Progenitor cell of endocrine pancreas (in vitro differentiated cells): ENCODE results near the gene ZFPM1. TPM values are rescaled to one million over a fixed set of nuclear protein-coding genes. Genes with fewer than 3 reads are reported as not detected.

ENCODE experiments used
- DNase-seq: peaks from one replicate; pipeline ENCODE4 v3.0.0; 2021; ENCODE audit warnings: low spot score; ENCODE audit not compliant: unreplicated experiment
- H3K27ac Mint-ChIP-seq: 2 replicates; pipeline ENCODE4 v1.8.0; 2021; ENCODE audit warnings: mild to moderate bottlenecking, moderate library complexity, mixed read lengths
- H3K27me3 Mint-ChIP-seq: 2 replicates; pipeline ENCODE4 v1.8.0; 2021; ENCODE audit warnings: mixed read lengths
- H3K36me3 Mint-ChIP-seq: 2 replicates; pipeline ENCODE4 v1.8.0; 2022; ENCODE audit warnings: mixed read lengths; ENCODE audit not compliant: insufficient read depth
- H3K4me1 Mint-ChIP-seq: 2 replicates; pipeline ENCODE4 v1.8.0; 2021; ENCODE audit warnings: low read depth, mixed read lengths
- H3K4me3 Mint-ChIP-seq: 2 replicates; pipeline ENCODE4 v1.8.0; 2021; ENCODE audit warnings: low read depth, mild to moderate bottlenecking, moderate library complexity, mixed read lengths
- H3K9me3 Mint-ChIP-seq: 2 replicates; pipeline ENCODE4 v1.8.0; 2021; ENCODE audit warnings: low read depth, mixed read lengths
- CTCF ChIP-seq: fragments of 200-600 bp; sonication (generic); IDR thresholded peaks from one replicate; pipeline ENCODE4 v1.5.0; 2021; ENCODE audit warnings: antibody characterized with exemption, mild to moderate bottlenecking; ENCODE audit not compliant: unreplicated experiment
- total RNA-seq: library from RNA; stranded (reverse); gene quantifications from 2 replicates; pipeline ENCODE4 v1.2.1, GENCODE V29; 2021

ZFPM1 gene
- total RNA-seq, 1 donor from 2014 or later = 90.6 TPM

GRCh38 chr16:88435437-88436355 lies 17.4 kb upstream of the ZFPM1 start:
- Mint-ChIP-seq H3K9me3 (no peaks in the 10 kb centered on the region), H3K36me3 (no peaks in the 10 kb centered on the region), H3K4me1 (no peaks in the 10 kb centered on the region), H3K27me3 (peaks cover 23% of the 10 kb centered on the region), H3K27ac (no peak overlapping the region), H3K4me3 (no peak overlapping the region)
- no peak for DNase-seq
- no peak for TF ChIP-seq CTCF

DNA sequence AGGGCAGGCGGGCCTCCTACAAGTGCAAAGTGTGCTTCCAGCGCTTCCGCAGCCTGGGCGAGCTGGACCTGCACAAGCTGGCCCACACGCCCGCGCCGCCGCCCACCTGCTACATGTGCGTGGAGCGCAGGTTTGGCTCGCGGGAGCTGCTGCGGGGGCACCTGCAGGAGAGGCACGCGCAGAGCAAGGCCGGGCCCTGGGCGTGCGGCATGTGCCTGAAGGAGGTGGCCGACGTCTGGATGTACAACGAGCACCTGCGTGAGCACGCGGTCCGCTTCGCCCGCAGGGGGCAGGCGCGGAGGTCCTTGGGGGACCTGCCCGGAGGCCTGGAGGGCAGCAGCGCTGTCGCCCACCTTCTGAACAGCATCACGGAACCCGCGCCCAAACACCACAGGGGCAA lies 16.3 kb upstream of the ZFPM1 start:
- H3K4me1 Mint-ChIP-seq = no peaks in the 10 kb centered on the region
- DNase-seq = no peak
- H3K9me3 Mint-ChIP-seq = no peaks in the 10 kb centered on the region
- no peak for TF ChIP-seq CTCF
- no peak overlapping the region for H3K27ac Mint-ChIP-seq
- peaks cover 22% of the 10 kb centered on the region for H3K27me3 Mint-ChIP-seq
- H3K4me3 Mint-ChIP-seq = no peak overlapping the region
- no peaks in the 10 kb centered on the region for H3K36me3 Mint-ChIP-seq

DNA sequence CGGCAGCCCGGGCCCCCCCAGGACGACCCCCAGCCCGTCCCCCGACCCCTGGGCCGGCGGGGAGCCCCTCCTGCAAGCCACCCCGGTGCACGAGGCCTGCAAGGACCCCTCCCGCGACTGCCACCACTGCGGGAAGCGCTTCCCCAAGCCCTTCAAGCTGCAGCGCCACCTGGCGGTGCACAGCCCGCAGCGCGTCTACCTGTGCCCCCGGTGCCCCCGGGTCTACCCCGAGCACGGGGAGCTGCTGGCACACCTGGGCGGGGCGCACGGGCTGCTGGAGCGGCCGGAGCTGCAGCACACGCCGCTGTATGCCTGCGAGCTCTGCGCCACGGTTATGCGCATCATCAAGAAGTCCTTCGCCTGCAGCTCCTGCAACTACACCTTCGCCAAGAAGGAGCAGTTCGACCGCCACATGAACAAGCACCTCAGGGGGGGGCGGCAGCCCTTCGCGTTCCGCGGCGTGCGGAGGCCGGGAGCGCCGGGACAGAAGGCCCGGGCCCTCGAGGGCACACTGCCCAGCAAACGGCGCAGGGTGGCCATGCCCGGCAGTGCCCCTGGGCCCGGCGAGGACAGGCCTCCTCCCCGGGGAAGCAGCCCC lies 15.6 kb upstream of the ZFPM1 start:
- TF ChIP-seq CTCF = peak; percentile 92
- H3K4me3 Mint-ChIP-seq = no peak overlapping the region
- no peaks in the 10 kb centered on the region for H3K9me3 Mint-ChIP-seq
- peaks cover 18% of the 10 kb centered on the region for H3K27me3 Mint-ChIP-seq
- H3K27ac Mint-ChIP-seq = no peak overlapping the region
- peak; percentile 72 for DNase-seq
- no peaks in the 10 kb centered on the region for H3K36me3 Mint-ChIP-seq
- no peaks in the 10 kb centered on the region for H3K4me1 Mint-ChIP-seq

DNA sequence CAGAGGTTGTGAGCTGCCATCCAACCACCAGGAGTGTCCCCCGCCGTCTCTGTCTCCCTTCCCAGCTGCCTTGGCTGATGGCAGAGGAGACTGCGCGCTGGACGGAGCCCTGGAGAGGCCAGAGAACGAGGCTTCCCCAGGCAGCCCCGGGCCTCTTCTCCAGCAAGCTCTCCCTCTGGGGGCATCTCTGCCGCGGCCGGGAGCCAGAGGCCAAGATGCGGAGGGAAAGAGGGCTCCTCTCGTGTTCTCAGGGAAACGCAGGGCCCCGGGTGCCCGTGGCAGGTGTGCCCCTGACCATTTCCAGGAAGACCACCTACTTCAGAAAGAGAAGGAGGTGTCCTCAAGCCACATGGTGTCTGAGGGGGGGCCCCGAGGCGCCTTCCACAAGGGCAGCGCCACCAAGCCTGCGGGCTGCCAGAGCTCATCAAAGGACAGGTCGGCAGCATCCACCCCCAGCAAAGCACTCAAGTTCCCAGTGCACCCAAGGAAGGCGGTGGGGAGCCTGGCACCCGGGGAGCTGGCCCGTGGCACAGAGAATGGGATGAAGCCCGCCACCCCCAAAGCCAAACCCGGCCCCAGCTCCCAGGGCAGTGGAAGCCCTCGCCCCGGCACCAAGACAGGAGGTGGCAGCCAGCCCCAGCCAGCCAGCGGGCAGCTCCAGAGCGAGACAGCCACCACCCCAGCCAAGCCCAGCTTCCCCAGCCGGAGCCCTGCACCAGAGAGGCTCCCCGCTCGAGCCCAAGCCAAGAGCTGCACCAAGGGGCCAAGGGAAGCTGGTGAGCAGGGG lies 14.8 kb upstream of the ZFPM1 start:
- H3K36me3 Mint-ChIP-seq = no peaks in the 10 kb centered on the region
- H3K27me3 Mint-ChIP-seq = peaks cover 18% of the 10 kb centered on the region
- peaks cover 2% of the 10 kb centered on the region for H3K4me1 Mint-ChIP-seq
- no peak for DNase-seq
- H3K4me3 Mint-ChIP-seq = no peak overlapping the region
- H3K9me3 Mint-ChIP-seq = no peaks in the 10 kb centered on the region
- TF ChIP-seq CTCF = no peak
- no peak overlapping the region for H3K27ac Mint-ChIP-seq

DNA sequence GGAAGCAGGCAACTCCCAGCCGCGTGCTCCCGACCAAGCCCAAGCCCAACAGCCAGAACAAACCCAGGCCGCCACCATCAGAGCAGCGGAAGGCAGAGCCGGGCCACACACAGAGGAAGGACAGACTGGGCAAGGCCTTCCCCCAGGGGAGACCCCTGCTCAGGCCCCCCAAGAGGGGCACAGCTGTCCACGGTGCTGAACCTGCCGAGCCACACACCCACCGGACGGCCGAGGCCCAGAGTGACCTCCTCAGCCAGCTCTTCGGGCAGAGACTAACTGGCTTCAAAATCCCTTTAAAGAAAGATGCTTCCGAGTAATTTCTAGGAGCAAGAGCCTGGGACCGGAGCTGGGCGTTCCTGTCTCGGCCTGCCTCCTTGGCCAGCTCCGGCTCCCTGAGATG lies 14.1 kb upstream of the ZFPM1 start:
- H3K27me3 Mint-ChIP-seq = peaks cover 18% of the 10 kb centered on the region
- H3K4me3 Mint-ChIP-seq = no peak overlapping the region
- H3K27ac Mint-ChIP-seq = no peak overlapping the region
- no peaks in the 10 kb centered on the region for H3K9me3 Mint-ChIP-seq
- no peak for DNase-seq
- H3K4me1 Mint-ChIP-seq = peaks cover 3% of the 10 kb centered on the region
- no peak for TF ChIP-seq CTCF
- H3K36me3 Mint-ChIP-seq = no peaks in the 10 kb centered on the region
